GM10266 (cell line): ENCODE data around the gene CFAP20DC.

Experiments used
- DNase-seq: peaks from one replicate; pipeline ENCODE4 v3.0.0; 2012; ENCODE audit errors: extremely low spot score
- CTCF ChIP-seq: IDR thresholded peaks from 2 replicates; pipeline ENCODE4 v1.5.1; 2012; ENCODE audit warnings: mild to moderate bottlenecking, low read depth; ENCODE audit not compliant: control insufficient read depth, insufficient read depth; ENCODE audit errors: missing control alignments

Gene CFAP20DC

GRCh38 chr3:58793938-58794337, 255.9 kb downstream of the CFAP20DC start:
- no peak for TF ChIP-seq CTCF
- DNase-seq, result no peak

- no peak for TF ChIP-seq CTCF
- no peak for DNase-seq
Measured at GRCh38 chr3:58792921-58793451, 256.8 kb downstream of the CFAP20DC start.

GRCh38 chr3:58789385-58789784, 260.4 kb downstream of the CFAP20DC start:
- TF ChIP-seq CTCF, result no peak
- no peak for DNase-seq

- TF ChIP-seq CTCF, result no peak
- no peak for DNase-seq
Measured at GRCh38 chr3:58784888-58785287, 264.9 kb downstream of the CFAP20DC start.

GRCh38 chr3:58784425-58784824, 265.4 kb downstream of the CFAP20DC start:
- DNase-seq, result no peak
- no peak for TF ChIP-seq CTCF

- no peak for DNase-seq
- no peak for TF ChIP-seq CTCF
Measured at GRCh38 chr3:58783845-58784244, 266.0 kb downstream of the CFAP20DC start.

GRCh38 chr3:58779934-58780333, 269.9 kb downstream of the CFAP20DC start:
- TF ChIP-seq CTCF, result no peak
- no peak for DNase-seq
